AG04449 (cell line): ENCODE measurements around the gene USP24.

Experiments used
- CTCF ChIA-PET: fragments of 350-600 bp; formaldehyde crosslinking; extraction: SDS; loops from one replicate; lab custom pipeline; 2021; ENCODE audit warnings: antibody characterized with exemption; lab: Yijun Ruan, JAX
- POLR2A ChIA-PET: fragments of 400-600, 350-600 bp; formaldehyde crosslinking; extraction: SDS; loops from one replicate; lab custom pipeline; 2020; ENCODE audit warnings: antibody characterized with exemption, inconsistent platforms; lab: Yijun Ruan, JAX
- DNase-seq: peaks from one replicate; pipeline ENCODE4 v3.0.0-alpha.2; 2010; ENCODE audit warnings: low read depth, low spot score
- H3K4me3 ChIP-seq: 2 replicates; pipeline ENCODE4 v1.5.1; 2011; ENCODE audit warnings: low read depth, mild to moderate bottlenecking, control low read depth, low read length
- TF ChIP-seq, protein P1 (sequence below): IDR thresholded peaks from one replicate; pipeline ENCODE4 v1.5.1; 2011; ENCODE audit warnings: mild to moderate bottlenecking, moderate library complexity, low read length, control low read depth, inconsistent platforms; ENCODE audit not compliant: insufficient read depth; ENCODE audit errors: missing control alignments

The USP24 gene

DNA sequence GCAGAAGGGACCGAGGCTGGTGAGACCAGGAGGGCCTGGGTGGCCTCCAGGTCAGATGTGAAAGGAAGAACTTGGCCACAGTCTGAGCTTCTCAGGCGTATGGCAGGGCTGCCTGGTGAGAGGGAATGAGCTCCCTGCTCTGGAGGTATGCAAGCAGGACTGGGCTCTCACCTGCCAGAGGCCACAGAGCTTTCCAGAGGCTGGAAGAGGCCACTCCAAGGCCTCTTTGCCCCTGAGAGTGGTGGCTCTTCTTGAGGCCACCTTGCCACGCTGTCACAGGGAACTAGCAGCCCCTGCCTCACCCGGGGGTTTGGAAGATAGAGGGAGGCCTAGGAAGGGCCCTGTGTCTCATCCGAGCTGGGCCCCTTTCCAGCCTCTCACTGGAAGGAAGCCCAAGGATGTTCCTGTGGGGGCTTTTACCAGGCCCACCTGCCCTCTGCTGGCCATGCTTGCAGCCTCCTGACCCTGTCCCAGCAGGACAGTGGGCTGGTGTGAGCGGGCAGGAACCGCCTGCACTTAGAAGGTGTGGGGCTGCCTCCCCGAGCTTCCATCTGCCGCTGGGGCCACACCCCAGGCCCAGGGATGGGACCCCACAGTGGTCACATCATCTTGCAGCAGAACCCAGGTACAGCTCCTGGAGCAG is 165.8 kb downstream of the USP24 start:
- ChIA-PET POLR2A (interaction anchor here (0.6 kb wide), 1 partner anchor 9 kb away, joined by 3 read pairs; no protein-coding TSS in a partner anchor), CTCF (interaction anchor here (1.2 to 2.0 kb wide), 4 partner anchors 9 to 104 kb away, joined by 3 to 9 read pairs (median 5); no protein-coding TSS in a partner anchor)
- no peak for DNase-seq
- TF ChIP-seq, protein P1, sequence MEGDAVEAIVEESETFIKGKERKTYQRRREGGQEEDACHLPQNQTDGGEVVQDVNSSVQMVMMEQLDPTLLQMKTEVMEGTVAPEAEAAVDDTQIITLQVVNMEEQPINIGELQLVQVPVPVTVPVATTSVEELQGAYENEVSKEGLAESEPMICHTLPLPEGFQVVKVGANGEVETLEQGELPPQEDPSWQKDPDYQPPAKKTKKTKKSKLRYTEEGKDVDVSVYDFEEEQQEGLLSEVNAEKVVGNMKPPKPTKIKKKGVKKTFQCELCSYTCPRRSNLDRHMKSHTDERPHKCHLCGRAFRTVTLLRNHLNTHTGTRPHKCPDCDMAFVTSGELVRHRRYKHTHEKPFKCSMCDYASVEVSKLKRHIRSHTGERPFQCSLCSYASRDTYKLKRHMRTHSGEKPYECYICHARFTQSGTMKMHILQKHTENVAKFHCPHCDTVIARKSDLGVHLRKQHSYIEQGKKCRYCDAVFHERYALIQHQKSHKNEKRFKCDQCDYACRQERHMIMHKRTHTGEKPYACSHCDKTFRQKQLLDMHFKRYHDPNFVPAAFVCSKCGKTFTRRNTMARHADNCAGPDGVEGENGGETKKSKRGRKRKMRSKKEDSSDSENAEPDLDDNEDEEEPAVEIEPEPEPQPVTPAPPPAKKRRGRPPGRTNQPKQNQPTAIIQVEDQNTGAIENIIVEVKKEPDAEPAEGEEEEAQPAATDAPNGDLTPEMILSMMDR = no peak
- H3K4me3 ChIP-seq = no peak overlapping the region

DNA sequence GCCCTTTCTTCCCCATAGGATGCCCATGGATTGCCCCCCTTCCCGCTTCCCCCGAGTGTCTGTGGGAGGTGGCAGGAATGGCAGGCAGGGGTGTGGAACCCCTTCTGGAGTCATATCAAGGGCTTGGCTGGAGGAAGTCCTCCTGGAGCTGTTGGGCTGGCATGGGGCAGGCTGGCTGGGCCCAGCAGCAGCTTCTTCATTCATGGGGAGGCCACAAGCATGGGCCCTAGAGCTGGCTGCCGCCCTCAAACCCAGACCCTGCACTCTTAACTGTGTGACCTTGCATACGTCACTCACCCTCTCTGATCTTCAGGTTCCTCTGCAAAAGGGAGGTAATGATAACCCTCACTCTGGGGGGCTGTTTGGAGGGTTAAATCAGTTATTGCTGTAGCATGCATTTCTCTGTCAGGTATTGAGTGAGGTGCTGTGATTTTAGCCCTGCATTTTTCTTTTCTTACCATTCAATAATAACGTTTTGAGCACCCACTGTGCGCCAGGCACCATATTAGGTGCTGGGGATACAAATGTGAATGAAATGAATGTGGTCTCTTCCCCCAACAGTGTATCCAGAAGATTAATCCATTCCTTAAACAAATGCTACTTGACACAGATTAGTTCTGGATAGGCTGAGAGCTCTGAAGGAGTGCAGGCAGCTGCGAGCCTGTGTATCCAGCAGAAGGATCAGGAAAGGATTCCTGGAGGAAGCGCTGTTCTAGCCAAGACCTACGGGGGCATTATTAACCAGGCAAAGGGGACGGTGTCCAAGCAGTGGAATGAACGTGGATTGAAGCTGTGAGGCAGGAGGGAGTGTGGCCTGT is 166.5 kb downstream of the USP24 start:
- no peak overlapping the region for H3K4me3 ChIP-seq
- ChIA-PET CTCF (interaction anchor here (1.2 to 2.0 kb wide), 2 partner anchors 8 to 14 kb away, joined by 3 to 6 read pairs; no protein-coding TSS in a partner anchor), POLR2A (interaction anchor here (0.6 kb wide), 1 partner anchor 10 kb away, joined by 3 read pairs; no protein-coding TSS in a partner anchor)
- DNase-seq = no peak
- TF ChIP-seq, protein P1 = no peak

DNA sequence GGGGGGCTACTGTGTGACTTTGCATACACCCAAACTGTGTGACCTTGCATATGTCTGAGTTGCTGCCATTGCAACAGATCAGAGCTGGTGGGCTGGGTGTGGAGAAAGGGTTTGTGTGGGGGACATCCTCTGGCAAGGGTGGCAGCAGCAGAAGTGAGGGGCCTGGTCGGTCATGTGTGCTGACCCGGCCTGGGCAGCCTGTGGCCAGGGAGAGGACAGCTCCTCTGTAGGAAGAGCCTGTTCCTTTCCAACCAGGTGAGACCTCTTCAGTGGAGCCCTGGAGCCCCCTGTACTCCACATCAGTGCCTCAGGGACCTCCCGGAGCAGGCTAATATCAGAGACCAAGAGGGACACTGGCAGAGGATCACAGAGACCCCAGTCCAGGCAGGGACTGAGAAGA is 167.6 kb downstream of the USP24 start:
- POLR2A ChIA-PET = no interaction called here
- H3K4me3 ChIP-seq = no peak overlapping the region
- CTCF ChIA-PET = interaction anchor here (1.3 kb wide), 1 partner anchor 52 kb away, joined by 3 read pairs; no protein-coding TSS in a partner anchor
- TF ChIP-seq, protein P1 = no peak
- DNase-seq = no peak

DNA sequence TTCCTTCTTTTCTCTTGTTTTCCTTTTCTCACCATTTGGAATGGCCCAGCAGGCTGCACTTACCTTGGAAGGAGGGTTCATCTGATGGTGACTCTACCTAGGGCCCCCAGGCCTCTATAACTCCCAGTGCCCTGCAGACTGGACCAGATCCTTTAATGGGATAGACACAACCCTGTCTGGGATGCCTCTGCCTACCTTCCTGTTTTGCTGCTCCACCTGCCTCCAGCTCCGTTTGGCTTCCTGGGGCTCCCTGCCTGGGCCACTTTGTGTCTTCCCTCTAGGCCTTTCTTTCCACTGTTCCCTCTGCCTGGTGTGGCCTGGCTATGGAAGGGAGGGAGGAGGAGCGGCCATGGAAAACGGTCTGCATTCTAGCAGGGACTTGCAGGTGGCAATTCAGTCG is 168.3 kb downstream of the USP24 start:
- TF ChIP-seq, protein P1 = no peak
- no peak overlapping the region for H3K4me3 ChIP-seq
- POLR2A ChIA-PET = no interaction called here
- DNase-seq = no peak
- CTCF ChIA-PET = interaction anchor here (1.3 kb wide), 1 partner anchor 51 kb away, joined by 3 read pairs; no protein-coding TSS in a partner anchor

DNA sequence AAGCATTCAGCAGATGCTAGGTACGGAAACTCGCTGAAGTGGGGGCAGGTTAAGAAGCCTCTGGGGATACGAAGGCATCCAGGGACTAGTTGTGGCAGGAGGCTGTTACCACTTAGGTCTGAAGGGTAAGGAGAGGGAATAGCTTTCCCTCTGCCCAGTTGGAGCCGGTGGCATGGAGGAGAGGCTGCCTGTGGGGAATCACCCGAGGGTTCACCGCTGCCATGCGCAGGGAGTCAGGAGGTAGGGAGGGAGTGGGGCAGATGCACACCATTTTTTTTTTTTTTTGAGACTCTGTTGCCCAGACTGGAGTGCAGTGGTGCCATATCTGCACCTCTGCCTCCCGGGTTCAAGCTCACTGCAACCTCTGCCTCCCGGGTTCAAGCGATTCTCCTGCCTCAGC is 169.7 kb downstream of the USP24 start:
- no peak overlapping the region for H3K4me3 ChIP-seq
- ChIA-PET POLR2A (no interaction called here), CTCF (interaction anchor here (1.2 kb wide), 1 partner anchor 24 kb away, joined by 3 read pairs; no protein-coding TSS in a partner anchor)
- DNase-seq = no peak
- TF ChIP-seq, protein P1 = no peak
